SU-DHL-6 (cell line): ENCODE data around the gene BLNK.

Experiments used
- EZH2phosphoT487 ChIP-seq: fragments of 200-600 bp; sonication (generic), shearing (Covaris generic); conservative IDR thresholded peaks from 2 replicates; pipeline ENCODE4 v1.6.1; 2018; ENCODE audit warnings: mild to moderate bottlenecking, antibody characterized with exemption, low read length, moderate library complexity, mixed read lengths
- TF ChIP-seq, protein P1 (sequence below): fragments of 200-600 bp; sonication (generic); IDR thresholded peaks from one replicate; pipeline ENCODE4 v1.5.1; 2017; ENCODE audit warnings: antibody characterized with exemption, mild to moderate bottlenecking, low read length, moderate library complexity; ENCODE audit not compliant: insufficient read depth, poor library complexity, severe bottlenecking

DNA sequence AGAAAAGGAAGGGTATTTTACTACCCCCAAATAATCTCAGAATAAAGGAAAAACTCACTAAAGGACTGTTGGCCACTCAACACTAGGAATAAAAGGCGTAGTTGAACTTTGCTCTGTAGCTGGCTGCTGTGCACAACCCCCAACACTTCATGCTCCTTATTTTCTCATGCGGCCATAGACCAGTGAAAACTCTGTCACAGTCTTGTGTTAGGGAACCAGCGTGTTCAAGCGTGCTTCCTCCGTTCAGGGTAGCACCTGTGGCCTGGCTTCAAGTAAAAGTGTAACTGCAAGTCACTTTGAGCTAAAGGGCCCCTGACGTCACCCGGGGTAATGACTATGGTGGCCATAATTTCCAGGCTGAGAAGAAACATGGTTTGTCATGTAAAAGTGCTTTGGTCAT, 27.0 kb downstream of the BLNK start:
- TF ChIP-seq, protein P1, sequence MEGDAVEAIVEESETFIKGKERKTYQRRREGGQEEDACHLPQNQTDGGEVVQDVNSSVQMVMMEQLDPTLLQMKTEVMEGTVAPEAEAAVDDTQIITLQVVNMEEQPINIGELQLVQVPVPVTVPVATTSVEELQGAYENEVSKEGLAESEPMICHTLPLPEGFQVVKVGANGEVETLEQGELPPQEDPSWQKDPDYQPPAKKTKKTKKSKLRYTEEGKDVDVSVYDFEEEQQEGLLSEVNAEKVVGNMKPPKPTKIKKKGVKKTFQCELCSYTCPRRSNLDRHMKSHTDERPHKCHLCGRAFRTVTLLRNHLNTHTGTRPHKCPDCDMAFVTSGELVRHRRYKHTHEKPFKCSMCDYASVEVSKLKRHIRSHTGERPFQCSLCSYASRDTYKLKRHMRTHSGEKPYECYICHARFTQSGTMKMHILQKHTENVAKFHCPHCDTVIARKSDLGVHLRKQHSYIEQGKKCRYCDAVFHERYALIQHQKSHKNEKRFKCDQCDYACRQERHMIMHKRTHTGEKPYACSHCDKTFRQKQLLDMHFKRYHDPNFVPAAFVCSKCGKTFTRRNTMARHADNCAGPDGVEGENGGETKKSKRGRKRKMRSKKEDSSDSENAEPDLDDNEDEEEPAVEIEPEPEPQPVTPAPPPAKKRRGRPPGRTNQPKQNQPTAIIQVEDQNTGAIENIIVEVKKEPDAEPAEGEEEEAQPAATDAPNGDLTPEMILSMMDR = no peak
- TF ChIP-seq EZH2phosphoT487 = no peak
